ENCODE data around the gene CRISPLD2. TPM values are rescaled to one million over a fixed set of nuclear protein-coding genes. Genes with fewer than 3 reads are reported as not detected.

Gene CRISPLD2
- total RNA-seq, 4 donors from 2014 or later = 99.9 to 450 (median 407) TPM

GRCh38 chr16:84861671-84862070, 41.9 kb downstream of the CRISPLD2 start:
- DNase-seq (ENCODE audit: low spot score) = no peak
- TF ChIP-seq CTCF (IDR thresholded peaks at IDR 0.05) = no peak

GRCh38 chr16:84862804-84863480, 43.2 kb downstream of the CRISPLD2 start:
- ATAC-seq (ENCODE audit: low FRiP score) = no peak
- DNase-seq (ENCODE audit: low spot score) = no peak
- no peak for TF ChIP-seq CTCF (IDR thresholded peaks at IDR 0.05)

More at GRCh38 chr16:84861671-84862070, 41.9 kb downstream of the CRISPLD2 start:
- ATAC-seq (ENCODE audit: low FRiP score) = no peak

GRCh38 chr16:84863481-84863814, 43.7 kb downstream of the CRISPLD2 start:
- TF ChIP-seq CTCF (IDR thresholded peaks at IDR 0.05) = no peak
- DNase-seq (ENCODE audit: low spot score) (no peak), ATAC-seq (ENCODE audit: low FRiP score) (no peak)

GRCh38 chr16:84864326-84864955, 44.7 kb downstream of the CRISPLD2 start:
- DNase-seq (ENCODE audit: low spot score) (no peak), ATAC-seq (ENCODE audit: low FRiP score) (no peak)
- TF ChIP-seq CTCF (IDR thresholded peaks at IDR 0.05) = no peak

GRCh38 chr16:84867696-84868095, 47.9 kb downstream of the CRISPLD2 start:
- ATAC-seq (ENCODE audit: low FRiP score) (no peak), DNase-seq (ENCODE audit: low spot score) (no peak)
- TF ChIP-seq CTCF (IDR thresholded peaks at IDR 0.05) = no peak

- ATAC-seq (ENCODE audit: low FRiP score) (no peak), DNase-seq (ENCODE audit: low spot score) (no peak)
- no peak for TF ChIP-seq CTCF (IDR thresholded peaks at IDR 0.05)
These were observed 48.5 kb downstream of the CRISPLD2 start for GRCh38 chr16:84868328-84868727.
